UCSD-AML1 (cell line): ENCODE results near the gene KRT82.
"Not testable (repeated sequence)": the region's sequence is repeated elsewhere in the genome, so short reads cannot be mapped to it uniquely, and the experiment has no call there.

Source experiments
- DNase-seq: peaks from one replicate; lab custom pipeline; 2025; ENCODE audit not compliant: unreplicated experiment; lab: John Stamatoyannopoulos, UW

Gene KRT82

DNA sequence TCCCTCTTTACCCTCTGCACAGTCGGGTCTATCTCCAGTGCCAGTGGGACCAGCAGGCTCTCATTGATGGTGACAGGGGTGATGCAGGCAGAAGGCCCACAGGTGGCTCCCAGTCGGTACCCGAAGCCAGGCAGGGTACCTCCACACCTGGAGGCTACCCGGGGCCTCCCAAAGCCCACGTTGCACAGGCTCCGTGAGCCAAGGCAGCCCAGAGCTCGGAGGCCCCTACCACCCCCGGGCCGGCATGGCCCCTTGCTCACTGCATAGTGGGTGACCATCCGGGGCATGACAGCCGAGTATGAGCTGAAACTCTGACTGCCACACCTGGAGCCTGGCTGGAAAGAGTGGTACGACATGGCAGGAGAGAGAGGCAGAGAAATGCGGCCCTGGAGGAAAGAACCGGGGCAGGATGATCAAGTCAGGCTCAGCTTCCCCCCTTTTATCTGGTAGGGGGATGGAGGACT lies at the start of gene KRT82:
Gene KRT82 (minus strand): TSS at position 414 of the 464 bp plus-strand sequence. CDS start 58 bp downstream, at position 356.
- DNase-seq: no peak

DNA sequence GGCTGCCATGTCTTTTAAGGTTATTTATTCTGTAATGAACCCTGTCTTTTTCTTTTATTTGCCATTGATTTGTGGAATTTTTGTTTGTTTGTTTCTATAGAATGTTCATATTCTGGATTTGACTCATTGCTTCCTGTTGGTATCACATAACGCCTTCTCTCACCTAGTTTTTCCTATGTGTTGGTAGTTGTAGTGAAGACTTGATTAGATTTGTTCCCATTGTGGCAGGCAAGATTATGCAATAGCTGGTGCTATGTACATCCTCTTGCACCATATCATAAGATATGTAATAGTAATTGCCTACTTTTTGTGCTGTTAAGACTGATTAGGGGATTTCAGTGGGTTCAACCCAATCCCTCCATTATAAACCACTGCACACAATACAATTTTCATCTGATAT lies 49.7 kb upstream of the KRT82 start:
- DNase-seq: no peak

DNA sequence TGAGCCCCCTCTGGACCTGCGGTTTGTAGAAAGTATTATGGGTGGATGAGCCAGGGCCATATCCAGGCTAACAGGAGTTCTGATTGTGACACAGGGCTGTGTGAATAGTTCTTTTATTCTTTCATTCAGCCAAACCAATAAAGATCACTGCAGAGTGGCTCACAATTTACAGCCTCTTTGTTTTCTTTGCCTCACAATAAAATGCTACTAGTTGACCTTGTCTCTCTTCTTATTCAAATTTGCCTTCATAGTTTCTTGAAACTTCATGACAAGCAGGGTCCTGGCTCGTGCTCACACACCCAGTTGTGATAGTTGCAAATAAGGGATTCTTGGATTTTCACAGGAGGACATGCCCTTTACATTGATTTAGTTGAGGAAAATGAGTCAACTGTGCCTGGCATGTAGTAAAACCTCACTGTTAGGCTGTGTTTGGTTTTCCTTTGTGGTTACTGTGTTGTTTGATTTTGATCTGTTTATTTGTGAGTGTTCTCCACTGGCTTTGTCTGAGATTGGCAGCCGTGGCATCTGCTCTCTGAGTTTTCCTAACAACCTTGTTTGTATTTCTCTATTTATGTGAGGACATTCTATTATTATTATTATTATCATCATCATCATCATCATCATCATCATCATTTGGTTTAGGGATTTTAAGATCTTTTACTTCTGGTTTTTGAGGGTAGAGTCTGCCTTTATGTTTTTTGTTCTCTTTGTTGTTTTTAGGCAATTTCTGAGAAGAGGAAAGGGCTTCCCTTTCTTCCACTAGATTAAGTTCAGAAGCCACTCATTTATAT lies 48.5 kb upstream of the KRT82 start:
- DNase-seq: no peak

DNA sequence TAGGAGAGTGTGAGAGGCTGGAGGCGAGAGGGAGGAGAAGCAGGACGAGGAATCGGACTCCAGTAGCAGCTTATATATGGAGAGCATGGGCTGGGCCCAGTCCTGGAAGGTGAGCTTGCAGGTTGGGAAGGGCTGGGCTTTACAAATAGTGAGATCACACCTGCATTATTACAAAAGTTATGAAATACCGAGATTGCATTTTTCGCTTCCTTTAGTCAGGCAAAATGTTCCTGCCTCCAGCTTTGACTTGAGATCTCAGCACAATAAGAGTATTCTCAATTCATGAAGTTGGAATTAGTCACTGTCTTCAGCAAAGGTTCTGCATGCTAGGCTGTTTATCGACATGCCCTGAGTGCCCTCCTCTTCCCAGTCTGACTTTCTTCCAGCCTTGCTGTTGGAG lies 46.0 kb upstream of the KRT82 start, which contains the start of gene KRT6B:
Gene KRT6B (minus strand): TSS at position 46 of the 400 bp plus-strand sequence. CDS start 68 bp downstream, outside the sequence.
- DNase-seq: no peak

DNA sequence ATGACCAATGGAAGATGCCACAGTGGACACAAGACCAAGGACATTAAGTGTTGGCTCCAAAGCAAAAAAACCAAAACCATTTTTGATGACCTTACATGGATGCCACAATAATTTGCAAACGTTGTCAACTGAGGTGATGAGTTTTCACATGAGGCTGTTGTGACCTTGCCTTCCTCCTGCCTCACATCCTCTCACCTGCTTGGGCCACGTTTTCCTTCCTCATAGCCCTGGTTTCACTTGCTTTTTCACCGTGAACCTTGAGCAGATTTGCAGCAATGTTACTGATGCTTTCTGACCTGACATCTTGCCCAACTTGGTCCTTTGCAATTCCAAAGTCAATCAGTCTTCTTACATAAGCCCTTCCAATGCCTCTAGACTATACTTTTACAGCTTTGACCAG lies 42.1 kb upstream of the KRT82 start:
- no peak for DNase-seq

DNA sequence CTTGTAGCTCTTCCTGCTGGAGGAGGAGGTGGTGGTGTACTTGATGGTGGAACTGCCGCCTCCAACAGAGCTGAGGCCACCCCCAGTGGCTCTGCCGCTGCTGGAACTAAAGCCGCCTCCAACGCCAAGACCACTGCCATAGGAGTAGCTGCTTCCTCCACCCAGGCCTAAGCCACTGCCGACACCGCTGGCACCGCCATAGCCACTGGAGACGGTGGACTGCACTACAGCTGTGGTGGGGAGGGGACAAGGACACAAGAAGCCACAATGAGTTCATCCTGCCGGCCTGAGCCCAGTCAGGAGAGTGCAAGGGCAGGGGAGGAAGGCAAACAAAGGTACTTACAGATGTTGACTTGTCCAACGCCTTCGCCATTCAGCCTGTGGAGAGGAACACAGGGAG lies 41.1 kb upstream of the KRT82 start:
- not testable (repeated sequence) for DNase-seq

DNA sequence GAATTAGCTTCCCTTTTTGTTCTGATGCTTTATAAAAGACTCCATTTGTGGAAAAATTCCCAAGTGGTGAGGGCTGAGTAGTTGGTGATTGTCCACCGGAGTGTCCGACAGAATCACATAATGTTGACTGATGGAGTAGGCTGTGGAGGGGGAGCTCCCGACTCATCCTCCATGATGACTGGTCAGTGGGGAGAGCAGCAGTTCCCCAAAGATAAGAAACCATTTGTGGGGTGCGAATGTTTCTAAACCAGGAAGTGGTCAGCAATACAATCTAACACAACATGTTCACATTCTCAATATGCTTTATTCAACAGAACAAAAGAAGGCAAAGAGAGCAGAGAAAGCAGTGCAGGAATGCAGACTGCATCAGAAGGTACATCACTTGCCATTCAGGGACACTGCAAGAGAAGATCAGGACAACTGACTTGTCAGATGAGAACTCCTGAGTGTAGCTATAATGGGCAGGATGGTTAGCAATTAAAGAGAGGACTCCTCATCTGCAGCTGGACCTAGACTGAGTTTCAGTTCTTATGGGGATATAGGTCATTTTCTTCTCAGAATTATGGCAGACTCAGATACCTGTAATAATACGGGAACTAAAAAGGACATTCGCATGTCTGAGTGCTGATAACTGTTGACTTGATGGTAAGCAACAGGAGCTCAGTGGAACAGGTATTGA lies 40.4 kb upstream of the KRT82 start:
- no peak for DNase-seq

DNA sequence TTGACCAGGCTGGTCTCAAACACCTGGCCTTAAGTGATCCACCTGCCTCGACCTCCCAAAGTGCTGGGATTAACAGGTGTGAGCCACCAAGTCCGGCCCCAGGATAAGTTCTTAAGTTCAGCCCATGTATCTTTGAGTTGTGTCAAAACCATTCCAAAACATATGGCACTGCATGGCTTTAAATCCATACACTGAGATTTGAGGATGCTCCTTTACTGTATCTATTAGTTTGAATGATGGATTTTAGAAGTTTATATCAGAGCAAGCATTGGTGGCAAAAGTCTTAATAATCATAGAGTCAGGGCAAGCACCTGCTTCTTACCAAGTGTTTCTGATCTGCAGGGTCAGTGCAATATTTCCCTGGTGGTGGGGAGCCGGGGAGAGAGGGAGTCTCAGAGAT lies 39.7 kb upstream of the KRT82 start:
- no peak for DNase-seq

DNA sequence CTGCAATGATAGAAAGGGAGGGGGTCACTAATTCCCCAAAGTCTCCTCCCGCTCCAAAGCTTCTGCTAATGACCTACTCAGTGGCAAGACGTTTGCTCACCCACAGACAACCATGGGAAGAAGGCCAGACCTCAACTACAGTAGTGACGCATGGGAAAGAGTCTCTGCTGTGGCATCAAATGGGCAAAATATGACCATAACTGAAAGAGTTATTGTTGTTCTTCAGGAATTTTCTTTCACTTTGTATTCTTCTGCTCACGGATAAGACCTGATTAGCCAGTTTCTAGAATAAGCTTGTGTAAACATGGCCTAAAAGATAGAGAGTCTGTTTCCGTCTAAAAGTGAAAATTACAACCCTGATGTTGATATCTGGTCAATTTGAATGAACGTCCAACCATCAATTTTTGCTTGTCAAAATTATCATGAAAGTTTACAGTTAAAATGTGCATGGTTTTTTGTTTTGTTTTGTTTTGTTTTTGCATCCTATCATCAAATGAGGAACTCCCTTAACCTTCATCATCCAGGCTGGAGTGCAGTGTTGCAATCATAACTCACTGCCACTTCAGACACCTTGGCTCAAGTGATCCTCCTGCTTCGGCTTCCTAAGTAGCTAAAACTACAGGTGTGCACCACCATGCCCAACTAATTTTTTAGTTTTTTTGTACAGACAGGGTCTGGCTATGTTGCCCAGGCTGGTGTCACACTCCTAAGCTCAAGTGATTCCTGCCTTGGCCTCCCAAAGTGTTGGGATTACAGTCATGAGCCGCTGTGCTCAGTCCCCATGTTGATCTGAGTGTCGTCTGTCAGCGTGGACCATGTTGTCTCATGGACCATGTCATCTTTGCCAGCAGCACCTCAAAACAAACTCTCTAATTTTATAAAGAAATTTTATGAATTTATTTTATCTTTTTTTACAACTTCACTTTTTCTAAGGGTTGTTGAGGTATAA lies 38.8 kb upstream of the KRT82 start:
- no peak for DNase-seq

DNA sequence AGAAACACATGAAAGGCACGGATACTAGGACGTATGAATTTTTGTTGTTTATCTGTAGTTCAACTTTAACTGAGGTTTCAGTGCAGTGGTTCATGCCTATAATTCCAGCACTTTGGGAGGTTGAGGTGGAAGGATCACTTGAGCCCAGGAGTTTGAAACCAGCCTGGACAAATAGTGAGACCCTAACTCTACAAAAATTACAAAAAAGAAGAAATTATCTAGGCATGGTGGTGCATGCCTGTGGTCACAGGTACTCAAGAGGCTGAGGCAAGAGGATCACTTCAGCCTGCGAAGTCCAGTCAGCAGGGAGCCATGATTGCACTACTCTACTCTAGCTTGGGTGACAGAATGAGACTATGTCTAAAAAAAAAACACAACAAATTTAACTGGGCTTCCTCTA lies 37.8 kb upstream of the KRT82 start:
- no peak for DNase-seq

DNA sequence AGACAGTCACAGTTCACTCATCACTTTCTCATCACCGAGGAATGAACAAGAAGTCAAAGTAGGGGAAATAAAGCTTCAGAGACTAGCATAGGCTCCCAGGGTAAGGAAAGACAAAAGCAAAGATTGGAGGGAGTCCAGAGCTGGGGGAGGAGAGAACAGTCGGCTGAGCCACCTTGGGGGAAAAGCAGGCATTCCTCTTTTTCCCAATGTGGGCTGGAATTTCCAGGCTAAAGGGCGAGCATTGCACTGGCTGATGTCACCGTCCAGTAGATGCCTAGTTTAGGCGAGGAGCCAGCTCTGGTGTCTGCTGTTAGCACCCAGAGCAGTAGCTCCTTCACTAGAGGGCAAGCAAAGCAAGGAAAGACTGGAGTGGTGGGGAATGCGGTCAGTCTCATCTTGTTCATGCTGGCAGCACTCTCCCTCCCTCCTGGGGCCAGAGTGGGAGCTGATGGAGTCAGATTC lies 36.5 kb upstream of the KRT82 start:
- no peak for DNase-seq

DNA sequence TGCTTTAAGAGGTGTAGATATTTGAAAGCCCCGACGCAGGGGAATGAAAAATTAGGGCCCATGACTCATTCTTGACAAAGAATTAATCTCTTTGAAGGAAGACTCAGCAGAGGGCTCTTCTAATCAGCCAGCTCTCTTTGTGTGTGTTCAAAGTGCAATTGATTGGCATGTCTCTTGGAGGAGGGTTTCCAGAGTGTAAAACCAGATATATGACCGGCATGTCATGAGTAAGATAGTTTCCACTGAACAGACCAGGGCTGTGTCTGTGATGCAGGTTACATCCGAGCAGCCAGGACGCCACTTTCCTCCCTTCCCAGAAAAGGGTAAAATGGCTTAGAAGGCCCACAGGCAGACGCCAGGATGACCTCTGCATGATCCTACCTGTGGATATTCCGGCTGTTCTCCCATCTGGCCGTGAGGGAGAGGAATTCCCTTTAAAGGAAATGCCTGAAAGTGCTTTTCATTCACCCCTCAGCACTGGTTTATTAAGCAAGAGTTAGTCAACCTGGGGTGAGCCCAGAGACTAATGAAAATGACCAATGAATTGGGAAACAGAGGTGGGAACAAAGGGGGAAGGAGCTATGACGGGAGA lies 35.3 kb upstream of the KRT82 start:
- DNase-seq: no peak

DNA sequence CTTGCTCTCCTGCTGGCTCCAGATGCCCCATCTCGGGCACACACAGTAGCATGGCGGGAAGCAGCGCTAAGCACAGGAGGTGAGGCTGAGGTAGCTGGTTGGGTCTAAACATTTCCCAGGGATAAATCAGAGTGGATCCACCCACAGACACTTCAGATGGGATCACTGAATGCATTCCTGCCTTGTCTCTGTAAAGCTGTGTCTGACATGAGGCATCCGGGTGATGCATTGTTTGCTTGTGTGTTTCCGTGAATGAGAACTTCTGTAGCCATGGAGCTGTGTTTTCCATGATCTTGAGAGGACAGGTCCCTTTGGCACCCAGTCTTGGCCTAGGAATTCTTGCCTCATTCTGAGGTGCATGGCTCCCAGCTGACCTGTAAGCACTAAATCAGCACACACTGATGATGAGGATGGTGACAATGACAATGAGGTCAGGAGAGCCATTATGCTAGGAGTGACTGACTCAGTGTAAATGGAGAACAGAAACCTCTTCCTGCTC lies 34.7 kb upstream of the KRT82 start:
- DNase-seq: no peak

DNA sequence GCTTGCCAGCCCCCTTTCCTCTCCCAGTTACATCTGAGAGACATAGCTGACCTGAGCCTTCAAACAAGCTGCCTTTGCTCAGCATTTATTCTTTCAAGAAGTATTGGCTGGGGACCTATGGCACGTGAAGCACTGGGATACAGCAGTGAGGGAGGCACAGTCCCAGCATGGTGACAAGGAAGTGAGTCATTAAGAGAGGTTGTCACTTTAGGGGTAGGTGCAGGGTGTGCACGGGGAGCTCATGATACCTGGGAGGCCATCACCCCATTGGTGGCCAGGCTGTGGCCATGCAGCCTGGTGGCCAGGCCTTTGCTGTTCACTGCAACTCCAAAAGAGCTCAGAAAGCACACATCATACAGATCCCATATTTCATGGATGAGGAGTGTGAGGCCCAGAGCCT lies 33.7 kb upstream of the KRT82 start:
- no peak for DNase-seq

DNA sequence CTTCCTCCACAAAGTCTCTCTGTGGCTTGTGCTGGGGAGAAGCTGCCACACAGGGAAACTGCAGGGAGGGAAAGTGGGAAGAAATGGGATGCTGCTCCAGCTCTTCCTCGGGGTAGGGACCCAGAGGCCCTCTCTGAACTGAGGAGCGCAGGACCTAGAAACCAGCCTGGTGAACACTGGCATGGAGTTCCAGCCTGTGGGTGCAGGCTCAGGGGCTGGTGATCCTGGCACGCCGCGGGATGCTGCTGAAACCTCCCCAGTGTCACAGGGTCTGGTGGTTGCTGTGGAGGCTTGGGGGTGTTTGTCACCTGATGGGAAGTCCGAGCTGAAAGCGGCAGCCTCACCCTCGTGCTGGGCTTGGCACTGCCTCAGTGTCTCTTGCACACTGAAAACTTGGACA lies 33.3 kb upstream of the KRT82 start:
- DNase-seq: no peak

DNA sequence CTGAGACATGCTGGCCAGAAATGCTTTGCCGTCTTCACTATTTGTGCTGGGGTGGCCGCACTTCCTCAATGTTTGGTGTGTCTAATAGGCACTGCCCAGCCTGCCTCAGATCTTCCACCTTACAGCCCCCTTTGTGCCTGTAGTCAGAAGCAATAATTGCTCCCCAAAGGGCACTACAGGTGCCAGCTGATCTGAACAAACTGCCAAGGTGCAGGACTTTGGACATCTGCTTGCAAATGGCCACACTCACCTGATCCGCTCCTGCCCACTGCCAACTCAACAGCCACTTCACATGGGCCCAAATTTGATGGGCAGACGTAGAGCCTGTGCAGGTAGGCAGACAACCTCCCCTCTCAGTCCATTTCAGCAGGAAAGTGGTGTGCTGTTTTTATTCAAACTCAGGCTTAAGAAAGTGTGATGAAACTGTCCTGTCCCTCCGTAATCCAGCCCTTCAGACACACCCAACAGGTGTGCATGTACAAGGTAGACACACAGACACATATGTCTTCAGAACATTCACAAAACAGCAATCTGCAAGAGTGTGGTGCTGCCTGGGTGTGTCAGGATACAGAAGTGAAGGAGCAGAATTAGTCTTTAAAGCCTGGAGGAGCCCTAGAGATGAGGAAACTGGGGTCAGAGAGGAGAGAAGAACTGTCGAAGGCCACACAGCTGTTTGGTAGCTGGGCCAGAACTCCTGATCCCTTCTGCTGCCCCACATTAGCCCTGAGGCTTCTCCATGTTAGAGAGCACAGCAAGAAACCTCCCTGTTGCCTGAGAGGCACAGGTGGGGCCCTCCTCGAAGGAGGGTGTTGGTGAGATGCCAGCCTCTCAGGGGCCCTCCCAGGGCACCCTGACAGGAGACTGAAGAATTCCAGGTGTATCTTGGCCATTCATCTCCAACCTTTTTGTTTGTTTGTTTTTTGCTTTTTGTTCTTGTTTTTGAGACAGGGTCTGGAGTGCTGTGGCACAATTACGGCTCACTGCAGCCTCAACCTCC lies 32.5 kb upstream of the KRT82 start:
- no peak for DNase-seq

DNA sequence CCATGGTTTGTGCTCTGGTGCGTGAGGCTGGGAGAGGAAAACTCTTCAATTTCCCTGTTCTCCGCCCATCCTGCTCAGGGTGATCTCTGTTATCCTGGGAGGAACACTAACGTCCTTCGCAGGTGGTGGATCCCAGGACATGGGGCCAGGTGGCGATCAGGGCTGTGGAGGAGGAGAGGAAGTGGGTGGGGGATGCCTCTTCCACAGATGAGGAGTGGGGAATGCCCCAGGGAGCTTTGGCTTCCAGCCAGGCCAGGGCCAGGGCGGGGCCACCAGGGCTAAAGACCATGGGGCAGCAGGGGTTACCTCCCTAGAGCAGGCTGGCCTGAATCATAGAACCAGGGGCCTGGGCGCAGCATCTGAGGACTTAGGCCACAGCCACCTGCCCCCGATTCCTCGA lies 31.4 kb upstream of the KRT82 start:
- DNase-seq: no peak

DNA sequence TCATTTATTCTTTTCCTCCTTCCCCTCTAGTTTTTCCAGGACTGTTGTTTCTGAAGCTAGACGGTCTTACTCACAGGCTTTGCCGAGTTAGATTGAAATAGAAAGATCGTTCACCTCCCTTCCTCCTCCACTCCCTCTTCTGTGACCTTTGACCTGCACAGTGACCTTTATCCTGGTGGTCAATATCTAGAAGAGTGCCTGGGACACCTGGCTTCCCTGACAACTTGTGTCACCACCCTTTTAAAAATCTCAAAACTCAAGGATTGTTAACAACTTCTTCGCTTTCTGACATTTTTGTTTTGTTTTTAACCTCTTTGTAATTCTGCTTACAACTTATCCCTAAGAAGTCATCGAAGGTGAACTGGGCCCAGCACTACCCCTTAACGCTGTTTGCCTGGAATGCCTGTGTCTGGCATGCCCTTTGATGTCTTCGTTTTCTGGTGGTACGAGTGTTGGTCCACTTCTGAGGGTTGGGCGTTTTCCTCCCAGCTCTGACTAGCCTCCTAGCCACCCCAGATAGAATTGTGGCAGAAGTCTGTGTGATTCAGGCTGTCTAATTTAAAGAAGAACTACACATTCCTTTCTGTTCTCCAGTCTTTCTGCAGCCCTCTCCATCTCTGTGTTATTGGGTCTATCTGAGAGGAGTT lies 30.8 kb upstream of the KRT82 start:
- no peak for DNase-seq
